T-helper 17 cell (primary cell): ENCODE measurements around the gene S100G. TPM values are rescaled to one million over a fixed set of nuclear protein-coding genes. Genes with fewer than 3 reads are reported as not detected.
A peak's percentile ranks its signal among the peaks of the same experiment; 100 is the strongest.

ENCODE experiments used
- ATAC-seq: fragments of 150-1000 bp; cut with Tn5 transposase; 2 replicates; pipeline ENCODE4 v1.10.0; 2021; ENCODE audit warnings: mild to moderate bottlenecking, moderate library complexity
- DNase-seq, 3 donors: peaks; one replicate each; pipeline versions ENCODE4 v3.0.0 to v3.0.0-alpha.2; 2020 to 2021
- H3K9me3 ChIP-seq: one replicate; pipeline ENCODE4 v1.7.0; 2013; ENCODE audit warnings: low read length, mild to moderate bottlenecking; ENCODE audit not compliant: control insufficient read depth, poor library complexity, severe bottlenecking
- H3K27ac Mint-ChIP-seq: one replicate; pipeline ENCODE4 v1.8.0; 2022; ENCODE audit warnings: mild to moderate bottlenecking, moderate library complexity, mixed read lengths
- H3K27me3 Mint-ChIP-seq: one replicate; pipeline ENCODE4 v1.8.0; 2022; ENCODE audit warnings: mixed read lengths
- H3K36me3 Mint-ChIP-seq: one replicate; pipeline ENCODE4 v1.8.0; 2022; ENCODE audit warnings: low read depth, mixed read lengths
- H3K4me1 Mint-ChIP-seq: one replicate; pipeline ENCODE4 v1.8.0; 2022; ENCODE audit warnings: mild to moderate bottlenecking, mixed read lengths
- H3K4me3 Mint-ChIP-seq: one replicate; pipeline ENCODE4 v1.8.0; 2022; ENCODE audit warnings: mild to moderate bottlenecking, moderate library complexity, mixed read lengths
- total RNA-seq, 4 donors: library from RNA in 2 of 4; stranded (reverse) in 2 of 4; gene quantifications; one replicate each; pipeline ENCODE4 v1.2.3 and lab custom pipeline; 2022 to 2026

The S100G gene
- total RNA-seq, 2 donors from 2014 or later = not detected

- Mint-ChIP-seq H3K4me3 (no peak overlapping the region), H3K27me3 (no peaks in the 10 kb centered on the region), H3K36me3 (no peaks in the 10 kb centered on the region), H3K27ac (no peak overlapping the region), H3K4me1 (no peaks in the 10 kb centered on the region)
- H3K9me3 ChIP-seq = no peaks in the 10 kb centered on the region
- ATAC-seq (no peak), DNase-seq (no peak)
Measured at GRCh38 chrX:16628946-16629595, 20.9 kb upstream of the S100G start.

GRCh38 chrX:16629909-16630308 lies 20.0 kb upstream of the S100G start:
- no peak for DNase-seq
- Mint-ChIP-seq H3K27ac (no peak overlapping the region), H3K4me3 (no peak overlapping the region), H3K27me3 (no peaks in the 10 kb centered on the region), H3K36me3 (no peaks in the 10 kb centered on the region), H3K4me1 (no peaks in the 10 kb centered on the region)
- no peak for ATAC-seq
- no peaks in the 10 kb centered on the region for H3K9me3 ChIP-seq

GRCh38 chrX:16633754-16634153 lies 16.2 kb upstream of the S100G start:
- no peak for ATAC-seq
- H3K27me3 Mint-ChIP-seq = no peaks in the 10 kb centered on the region
- H3K4me1 Mint-ChIP-seq = no peaks in the 10 kb centered on the region
- H3K27ac Mint-ChIP-seq = no peak overlapping the region
- no peak overlapping the region for H3K4me3 Mint-ChIP-seq
- no peaks in the 10 kb centered on the region for H3K9me3 ChIP-seq
- DNase-seq = no peak
- H3K36me3 Mint-ChIP-seq = no peaks in the 10 kb centered on the region

- ATAC-seq = no peak
- Mint-ChIP-seq H3K4me3 (no peak overlapping the region), H3K27ac (no peak overlapping the region), H3K36me3 (no peaks in the 10 kb centered on the region), H3K27me3 (no peaks in the 10 kb centered on the region), H3K4me1 (no peaks in the 10 kb centered on the region)
- DNase-seq = no peak
- no peaks in the 10 kb centered on the region for H3K9me3 ChIP-seq
Measured at GRCh38 chrX:16635040-16635439, 14.9 kb upstream of the S100G start.

- Mint-ChIP-seq H3K4me3 (no peak overlapping the region), H3K4me1 (no peaks in the 10 kb centered on the region), H3K27me3 (no peaks in the 10 kb centered on the region), H3K27ac (no peak overlapping the region), H3K36me3 (no peaks in the 10 kb centered on the region)
- ATAC-seq (no peak), DNase-seq (no peak)
- no peaks in the 10 kb centered on the region for H3K9me3 ChIP-seq
Measured at GRCh38 chrX:16635596-16635995, 14.4 kb upstream of the S100G start.

GRCh38 chrX:16638533-16638932 lies 11.4 kb upstream of the S100G start:
- DNase-seq (no peak), ATAC-seq (no peak)
- Mint-ChIP-seq H3K27me3 (no peaks in the 10 kb centered on the region), H3K27ac (no peak overlapping the region), H3K4me1 (no peaks in the 10 kb centered on the region), H3K4me3 (no peak overlapping the region), H3K36me3 (no peaks in the 10 kb centered on the region)
- no peaks in the 10 kb centered on the region for H3K9me3 ChIP-seq

- no peak for DNase-seq
- Mint-ChIP-seq H3K4me1 (no peaks in the 10 kb centered on the region), H3K27me3 (no peaks in the 10 kb centered on the region), H3K27ac (no peak overlapping the region), H3K4me3 (no peak overlapping the region), H3K36me3 (no peaks in the 10 kb centered on the region)
- ATAC-seq = no peak
- no peaks in the 10 kb centered on the region for H3K9me3 ChIP-seq
Measured at GRCh38 chrX:16639966-16640365, 10.0 kb upstream of the S100G start.

- no peaks in the 10 kb centered on the region for H3K9me3 ChIP-seq
- no peaks in the 10 kb centered on the region for H3K36me3 Mint-ChIP-seq
- ATAC-seq = no peak
- H3K4me1 Mint-ChIP-seq = no peaks in the 10 kb centered on the region
- H3K4me3 Mint-ChIP-seq = no peak overlapping the region
- no peak overlapping the region for H3K27ac Mint-ChIP-seq
- DNase-seq = no peak
- H3K27me3 Mint-ChIP-seq = no peaks in the 10 kb centered on the region
Measured at GRCh38 chrX:16640823-16641222, 9.1 kb upstream of the S100G start.

- ATAC-seq (no peak), DNase-seq (no peak)
- Mint-ChIP-seq H3K27me3 (no peaks in the 10 kb centered on the region), H3K27ac (peak overlapping the region; percentile 12), H3K4me3 (no peak overlapping the region), H3K36me3 (peaks cover 3% of the 10 kb centered on the region), H3K4me1 (no peaks in the 10 kb centered on the region)
- H3K9me3 ChIP-seq = no peaks in the 10 kb centered on the region
Measured at GRCh38 chrX:16643176-16643575, 6.8 kb upstream of the S100G start.

- no peaks in the 10 kb centered on the region for H3K9me3 ChIP-seq
- ATAC-seq = no peak
- no peak overlapping the region for H3K4me3 Mint-ChIP-seq
- H3K27ac Mint-ChIP-seq = no peak overlapping the region
- peaks cover 3% of the 10 kb centered on the region for H3K36me3 Mint-ChIP-seq
- no peaks in the 10 kb centered on the region for H3K27me3 Mint-ChIP-seq
- DNase-seq = no peak
- no peaks in the 10 kb centered on the region for H3K4me1 Mint-ChIP-seq
Measured at GRCh38 chrX:16646366-16647138, 3.4 kb upstream of the S100G start.

GRCh38 chrX:16651391-16652024 lies 1.6 kb downstream of the S100G start:
- Mint-ChIP-seq H3K36me3 (peaks cover 3% of the 10 kb centered on the region), H3K4me1 (peaks cover 3% of the 10 kb centered on the region), H3K27ac (no peak overlapping the region), H3K27me3 (no peaks in the 10 kb centered on the region), H3K4me3 (no peak overlapping the region)
- no peaks in the 10 kb centered on the region for H3K9me3 ChIP-seq
- ATAC-seq = no peak
- no peak for DNase-seq

GRCh38 chrX:16653424-16653823 lies 3.5 kb downstream of the S100G start:
- no peaks in the 10 kb centered on the region for H3K9me3 ChIP-seq
- H3K36me3 Mint-ChIP-seq = no peaks in the 10 kb centered on the region
- no peak overlapping the region for H3K27ac Mint-ChIP-seq
- ATAC-seq (no peak), DNase-seq (no peak)
- no peaks in the 10 kb centered on the region for H3K27me3 Mint-ChIP-seq
- peaks cover 3% of the 10 kb centered on the region for H3K4me1 Mint-ChIP-seq
- no peak overlapping the region for H3K4me3 Mint-ChIP-seq

- no peaks in the 10 kb centered on the region for H3K9me3 ChIP-seq
- no peak for ATAC-seq
- no peaks in the 10 kb centered on the region for H3K36me3 Mint-ChIP-seq
- H3K4me3 Mint-ChIP-seq = no peak overlapping the region
- DNase-seq = no peak
- H3K27me3 Mint-ChIP-seq = no peaks in the 10 kb centered on the region
- H3K27ac Mint-ChIP-seq = no peak overlapping the region
- peaks cover 3% of the 10 kb centered on the region for H3K4me1 Mint-ChIP-seq
Measured at GRCh38 chrX:16654093-16654492, 4.1 kb downstream of the S100G start.
